NCI-H82 treated with DMSO at 0.1 percent for 48 hours (cell line): ENCODE data around the gene UCK1.
"Not testable (repeated sequence)": the region's sequence is repeated elsewhere in the genome, so short reads cannot be mapped to it uniquely, and the experiment has no call there.

Source experiments
- DNase-seq: peaks from one replicate; lab custom pipeline; 2025; ENCODE audit not compliant: unreplicated experiment; lab: John Stamatoyannopoulos, UW

UCK1 gene

DNA sequence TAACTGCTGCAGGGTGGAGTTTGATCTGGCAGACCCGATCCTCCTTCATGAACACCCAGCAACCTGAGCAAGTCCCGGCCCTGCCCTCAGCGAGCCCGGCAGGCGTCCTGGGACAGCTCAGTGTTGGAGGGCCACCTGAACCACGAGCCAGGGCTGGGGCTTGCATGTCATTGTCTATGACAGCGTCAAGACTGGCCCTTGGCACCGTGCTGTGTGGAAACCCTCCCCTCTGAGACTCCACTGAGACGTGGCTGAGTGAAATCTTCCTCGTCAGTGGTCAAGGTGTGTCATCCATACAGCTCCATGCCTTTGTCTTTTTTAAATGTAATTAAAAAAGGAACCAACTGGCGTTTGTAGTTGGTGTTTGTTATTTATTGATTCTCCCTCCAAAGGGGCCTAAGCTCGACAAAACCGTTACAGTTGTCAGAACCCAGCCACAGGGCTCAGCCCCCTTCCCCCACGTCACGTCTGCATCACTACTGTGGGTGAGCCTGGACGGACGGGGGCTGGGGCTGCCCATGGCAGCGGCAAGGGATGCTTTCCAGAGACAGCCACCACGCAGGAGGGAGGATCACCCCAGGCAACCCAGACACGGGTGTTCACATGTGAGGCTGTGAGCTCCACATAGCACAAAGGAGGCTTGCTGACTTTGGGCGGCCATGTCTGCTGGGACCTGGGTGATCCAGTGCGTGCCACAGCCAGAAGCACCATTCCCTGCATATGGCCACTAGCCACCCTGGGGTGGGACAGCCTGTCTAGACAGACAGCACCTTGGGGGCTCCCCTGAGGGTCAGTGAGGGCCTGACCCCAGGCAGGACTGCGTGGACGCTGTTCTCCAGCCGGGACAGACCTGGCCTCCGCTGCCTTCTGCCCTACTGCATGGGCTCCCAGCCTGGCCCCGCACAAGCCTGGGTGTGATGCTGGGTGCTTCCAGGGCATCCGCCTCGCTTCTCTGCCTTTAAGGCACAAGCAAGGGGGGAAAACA, 7.3 kb downstream of the UCK1 start:
- no peak for DNase-seq

DNA sequence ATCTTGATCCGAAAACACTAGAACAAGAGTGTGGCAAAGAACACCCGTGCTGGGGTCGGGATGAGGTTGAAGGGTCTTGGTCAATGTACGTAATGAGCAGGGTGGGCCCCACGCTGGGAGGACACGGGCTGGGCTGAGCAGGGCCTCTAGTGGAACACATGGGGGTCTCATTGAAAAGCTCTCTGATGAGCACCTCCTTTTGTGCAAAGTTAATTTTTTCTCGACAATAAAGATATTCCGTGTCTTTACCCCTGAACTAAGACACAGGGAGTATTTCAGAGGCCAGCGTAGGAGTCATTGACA, 8.0 kb downstream of the UCK1 start:
- DNase-seq: no peak

DNA sequence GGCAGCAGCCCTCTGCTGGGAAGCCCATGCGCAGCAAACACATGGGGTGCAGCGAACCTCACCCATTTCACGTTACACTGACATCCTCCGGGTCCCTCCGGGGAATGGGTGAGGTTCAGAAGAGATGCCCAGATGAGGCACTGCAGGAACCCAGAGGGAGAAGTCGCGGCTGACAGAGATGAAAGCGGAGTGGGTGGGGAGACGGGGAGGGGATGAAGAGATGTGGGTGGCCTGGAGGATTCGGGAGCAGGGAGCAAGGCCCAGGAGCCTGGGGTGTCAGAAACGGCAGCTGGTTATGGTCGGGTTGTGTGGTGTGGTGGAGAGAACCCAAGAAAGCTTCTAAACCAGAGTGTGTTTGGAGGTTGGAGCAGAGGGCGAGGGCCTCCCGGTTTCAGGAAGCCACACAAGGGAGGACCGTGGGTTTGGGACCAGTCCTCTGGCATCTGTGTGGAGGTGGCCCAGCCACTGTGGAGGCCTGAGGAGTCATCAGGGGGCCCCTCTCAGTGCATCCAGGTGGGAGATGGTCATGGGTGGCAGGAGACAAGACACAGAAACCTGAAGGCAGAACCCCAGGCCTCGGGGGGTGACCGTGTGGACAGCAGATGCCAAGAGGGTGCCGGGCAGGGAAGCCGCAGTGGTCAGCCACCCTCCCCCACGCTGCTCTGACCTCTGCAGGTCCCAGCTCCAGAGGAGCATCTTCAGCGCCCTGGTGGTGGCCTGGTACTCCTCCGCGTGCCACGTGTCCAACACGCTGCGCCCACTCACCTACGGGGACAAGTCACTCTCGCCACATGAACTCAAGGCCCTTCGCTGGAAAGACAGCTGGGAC, 8.6 kb downstream of the UCK1 start:
- no peak for DNase-seq

- no peak for DNase-seq
These were observed 9.2 kb downstream of the UCK1 start for GRCh38 chr9:131521822-131522221.

DNA sequence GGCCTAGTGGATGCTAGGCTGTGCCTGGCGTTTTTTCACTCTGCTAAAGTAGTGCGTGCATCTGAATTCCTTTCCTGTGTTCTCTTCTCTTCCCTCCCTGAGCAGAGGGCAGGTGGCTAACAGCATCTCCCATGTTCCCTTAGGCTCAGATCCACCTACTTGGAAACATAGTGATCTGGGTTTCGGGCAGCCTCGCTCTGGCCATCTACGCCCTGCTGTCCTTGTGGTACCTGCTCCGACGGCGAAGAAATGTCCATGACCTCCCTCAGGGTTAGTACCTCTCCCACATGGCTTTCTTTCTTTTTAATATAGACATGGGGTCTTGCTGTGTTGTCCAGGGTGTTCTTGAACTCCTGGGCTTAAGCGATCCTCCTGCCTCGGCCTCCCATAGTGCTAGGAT, 9.9 kb downstream of the UCK1 start:
- DNase-seq: no peak

- no peak for DNase-seq
These were observed 10.6 kb downstream of the UCK1 start for GRCh38 chr9:131520503-131520902.

GRCh38 chr9:131518553-131518952, 12.5 kb downstream of the UCK1 start:
- DNase-seq: no peak

GRCh38 chr9:131517761-131518190, 13.3 kb downstream of the UCK1 start:
- no peak for DNase-seq

GRCh38 chr9:131516930-131517329, 14.1 kb downstream of the UCK1 start:
- no peak for DNase-seq

DNA sequence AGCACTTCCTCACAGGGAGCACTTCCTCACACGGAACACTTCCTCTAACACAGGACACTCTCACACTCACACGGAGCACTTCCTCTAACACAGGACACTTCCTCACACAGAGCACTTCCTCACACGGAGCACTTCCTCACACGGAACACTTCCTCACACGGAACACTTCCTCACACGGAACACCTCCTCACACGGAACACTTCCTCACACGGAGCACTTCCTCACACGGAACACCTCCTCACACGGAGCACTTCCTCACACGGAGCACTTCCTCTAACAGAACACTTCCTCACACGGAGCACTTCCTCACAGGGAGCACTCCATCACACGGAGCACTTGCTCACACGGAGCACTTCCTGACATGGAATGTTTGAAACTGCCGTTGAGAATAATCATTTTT, 15.0 kb downstream of the UCK1 start:
- no peak for DNase-seq

GRCh38 chr9:131515559-131516031, 15.5 kb downstream of the UCK1 start:
- not testable (repeated sequence) for DNase-seq

- DNase-seq: no peak
These were observed 17.9 kb downstream of the UCK1 start for GRCh38 chr9:131513177-131513576.

DNA sequence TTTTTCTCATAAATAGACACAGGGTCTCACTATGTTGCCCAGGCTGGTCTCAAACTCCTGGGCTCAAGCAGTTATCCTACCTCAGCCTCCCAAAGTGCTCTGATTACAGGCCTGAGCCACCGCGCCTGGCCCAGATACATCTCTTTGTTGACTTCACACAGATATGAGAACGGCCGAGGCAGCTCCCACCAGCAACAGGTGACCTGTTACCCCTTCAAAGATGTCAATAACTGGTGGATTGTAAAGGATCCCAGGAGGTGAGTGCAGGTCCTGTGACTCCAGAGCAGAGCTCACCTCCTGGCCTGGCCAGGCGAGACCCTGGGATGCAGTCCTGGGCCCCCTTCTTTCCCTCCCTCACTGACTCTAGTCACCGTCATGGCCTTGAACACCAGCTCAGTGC, 19.2 kb downstream of the UCK1 start:
- no peak for DNase-seq

DNA sequence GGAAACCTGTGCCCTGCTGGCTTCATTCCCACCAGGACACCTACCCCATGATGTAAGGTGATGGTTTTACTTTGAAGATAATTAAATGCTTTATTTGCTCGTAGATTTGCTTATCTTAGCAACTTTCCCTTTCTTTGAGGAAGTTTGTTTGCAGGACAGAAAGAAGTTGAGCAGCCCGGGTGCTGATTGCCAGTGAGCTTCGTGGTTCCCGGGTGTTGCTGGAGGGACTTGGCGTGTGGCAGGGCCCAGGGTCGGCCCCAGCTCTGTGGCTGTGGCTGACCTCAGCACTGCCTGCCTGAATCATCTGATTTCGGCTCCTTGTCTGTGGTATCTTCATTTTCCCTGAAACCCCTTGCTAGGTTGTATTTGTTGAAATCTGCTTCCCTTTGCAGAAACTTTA, 19.6 kb downstream of the UCK1 start:
- DNase-seq: no peak

- DNase-seq: no peak
These were observed 26.1 kb downstream of the UCK1 start for GRCh38 chr9:131505012-131505411.

- no peak for DNase-seq
These were observed 27.2 kb downstream of the UCK1 start for GRCh38 chr9:131503626-131504465.

GRCh38 chr9:131502781-131503625, 28.1 kb downstream of the UCK1 start, which contains the start of gene POMT1:
Gene POMT1, plus strand, starts transcription at chr9:131502918. Its CDS starts 1,301 bp downstream, at chr9:131504219.
- peak; percentile 79 for DNase-seq

DNA sequence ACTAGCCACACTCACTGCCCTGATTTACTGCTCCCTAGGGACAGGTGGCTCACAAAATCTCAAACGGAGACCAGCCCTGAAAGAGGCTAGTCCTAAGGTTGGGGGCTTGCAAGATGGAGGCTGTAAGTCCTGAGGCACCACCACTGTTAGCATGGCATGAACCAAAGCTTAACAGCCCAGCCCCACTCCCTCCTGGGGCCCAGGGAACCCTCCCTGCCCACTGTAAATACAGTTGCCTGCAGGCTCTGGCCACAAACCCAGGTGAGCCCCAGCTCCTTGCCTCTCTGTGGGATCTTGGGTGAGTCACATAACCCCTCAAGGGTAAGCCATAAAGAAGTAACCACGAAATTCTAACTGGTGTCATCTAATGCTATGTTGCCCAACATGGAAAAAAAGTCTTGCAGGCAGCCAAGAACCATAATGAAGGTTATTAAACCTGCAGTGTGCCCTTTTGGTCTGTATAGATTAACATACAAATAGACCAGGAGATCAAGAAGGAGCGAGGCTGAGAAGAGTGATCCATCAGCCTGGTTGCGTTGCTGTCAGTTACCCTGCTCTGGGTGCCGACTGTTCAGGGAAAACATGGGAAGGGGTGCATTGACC, 30.0 kb downstream of the UCK1 start:
- no peak for DNase-seq

DNA sequence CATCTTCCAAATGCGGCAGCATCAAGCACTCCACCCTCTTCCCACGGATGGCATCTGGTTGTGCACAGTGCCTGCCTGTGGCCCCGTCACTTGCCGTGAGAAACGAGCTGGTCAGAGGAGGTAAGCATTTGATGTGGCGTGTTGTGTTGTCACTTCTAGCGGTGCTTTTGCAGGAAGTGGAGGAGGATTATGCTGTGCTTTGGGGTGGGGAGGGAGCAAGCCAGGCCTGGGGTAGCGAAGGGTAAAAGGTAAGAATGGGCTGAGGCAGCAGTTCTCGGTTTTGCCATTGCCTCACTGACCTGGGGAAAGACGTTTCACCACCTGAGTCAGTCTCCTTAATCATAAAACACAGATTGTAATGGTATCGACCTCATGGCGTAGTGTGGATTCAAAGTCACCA, 30.7 kb downstream of the UCK1 start:
- no peak for DNase-seq
